NCI-H2196 treated with DMSO at 0.1 percent for 48 hours (cell line): ENCODE data around the gene NR4A3.

ENCODE experiments used
- DNase-seq: peaks from one replicate; lab custom pipeline; 2025; ENCODE audit not compliant: unreplicated experiment; lab: John Stamatoyannopoulos, UW

Gene NR4A3

DNA sequence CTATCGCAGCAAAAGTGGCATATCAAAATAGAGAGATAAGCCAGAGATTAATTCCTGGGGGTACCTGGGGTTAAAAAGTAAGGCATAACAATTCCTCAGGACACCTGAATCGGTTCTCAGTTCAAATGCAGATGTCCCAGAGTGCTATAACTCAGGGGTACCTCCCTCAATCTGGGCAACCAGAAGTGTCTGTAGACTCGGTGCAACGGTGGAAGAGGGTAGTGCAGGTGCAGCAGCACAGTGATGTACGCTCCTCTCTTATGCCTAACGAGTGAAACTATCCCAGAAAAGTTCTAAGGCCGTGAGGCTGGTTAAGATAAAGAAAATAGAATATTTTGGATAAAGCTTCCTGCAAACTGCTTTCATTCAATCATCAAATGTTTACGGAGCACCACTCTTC is 7.9 kb upstream of the NR4A3 start:
- DNase-seq: no peak

DNA sequence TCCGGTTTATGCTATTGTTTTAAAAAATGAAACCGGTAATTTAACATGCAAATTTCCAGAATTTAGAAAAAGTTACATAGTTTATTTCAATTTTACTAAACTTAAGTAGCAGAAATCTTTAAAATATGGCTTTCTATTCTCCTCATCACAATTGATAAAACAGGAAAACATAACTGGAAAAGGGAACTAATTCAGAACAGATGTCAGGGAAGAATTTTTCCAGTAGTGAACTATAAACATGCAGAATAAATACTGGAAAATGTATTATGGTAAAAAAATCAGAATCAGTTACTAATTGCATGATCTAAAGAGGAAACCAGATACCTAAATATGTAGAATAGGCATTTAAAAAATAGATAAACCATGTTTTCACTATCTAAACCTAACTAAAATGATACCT is 7.3 kb upstream of the NR4A3 start:
- no peak for DNase-seq

DNA sequence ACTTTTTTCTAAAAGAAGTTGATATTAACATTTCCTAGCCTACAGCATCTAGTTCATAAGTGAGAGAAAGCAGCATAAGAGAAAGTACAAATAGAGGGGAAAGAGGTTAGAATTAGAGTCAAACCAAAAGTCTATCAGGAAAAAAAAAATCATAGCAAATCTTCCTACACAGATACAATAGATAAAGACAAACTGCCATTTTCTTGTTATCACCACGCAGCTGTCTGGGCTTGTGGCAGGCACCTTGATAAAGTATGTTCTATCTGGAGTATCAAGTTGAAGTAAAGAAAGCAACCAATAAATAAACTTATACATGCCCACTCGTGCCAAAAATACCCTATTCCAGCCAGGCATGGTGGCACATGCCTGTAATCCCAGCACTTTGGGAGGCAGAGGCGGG is 5.3 kb upstream of the NR4A3 start:
- no peak for DNase-seq

DNA sequence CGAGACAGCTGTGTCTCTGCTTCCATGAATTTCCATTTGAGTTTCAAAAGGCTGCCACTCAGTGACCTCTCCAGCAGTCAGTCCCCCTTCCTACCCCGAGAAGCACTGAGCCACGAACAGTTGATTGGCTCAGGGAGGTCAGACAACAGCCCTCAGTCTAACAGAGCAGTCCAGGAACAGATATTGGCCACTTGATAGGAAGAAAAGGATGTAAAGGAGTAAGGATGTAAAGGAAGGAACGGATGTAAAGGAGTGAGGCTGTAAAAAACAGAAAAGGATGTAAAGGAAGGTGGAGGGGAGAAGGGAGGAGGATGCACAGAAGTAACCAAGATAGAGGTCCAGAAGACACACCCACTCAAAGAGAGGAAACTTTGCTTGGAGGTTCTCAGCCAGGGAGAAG is 3.2 kb upstream of the NR4A3 start:
- no peak for DNase-seq

DNA sequence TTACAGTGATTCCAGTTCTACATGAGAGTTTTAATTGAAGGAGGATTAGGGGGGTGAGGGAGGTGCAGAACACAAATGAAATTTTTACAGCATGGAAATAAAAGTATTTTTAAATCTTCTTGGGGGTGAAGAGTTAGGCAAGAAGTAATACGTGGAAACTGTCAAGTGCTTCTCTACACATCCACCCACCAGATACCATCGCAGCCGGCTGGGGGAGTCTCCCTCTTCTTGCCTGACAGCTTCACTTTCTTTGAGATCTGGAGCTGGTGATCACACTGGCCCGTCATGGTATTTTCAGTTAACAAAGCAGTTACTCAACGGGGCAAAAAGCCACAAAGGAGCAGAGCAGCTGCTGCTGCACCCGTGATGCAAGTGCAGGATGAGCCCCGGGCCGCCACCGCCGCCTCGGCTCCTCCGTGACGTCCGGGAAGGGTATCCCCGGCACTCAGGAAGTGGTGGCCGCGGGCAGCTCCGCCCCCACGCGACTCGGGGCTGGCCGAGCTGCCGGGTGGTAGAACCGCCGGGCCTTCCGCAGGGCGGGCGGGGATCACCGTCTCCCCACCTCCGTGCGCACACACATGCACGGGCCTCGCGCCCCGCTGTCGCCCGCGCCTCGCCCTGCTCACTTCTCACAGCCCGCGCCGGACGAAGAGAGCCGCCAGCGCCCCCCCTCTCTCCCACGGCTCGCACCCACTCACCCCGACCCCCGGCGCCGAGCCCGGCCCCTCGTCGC is 2.4 kb upstream of the NR4A3 start:
- peak; percentile 48 for DNase-seq

DNA sequence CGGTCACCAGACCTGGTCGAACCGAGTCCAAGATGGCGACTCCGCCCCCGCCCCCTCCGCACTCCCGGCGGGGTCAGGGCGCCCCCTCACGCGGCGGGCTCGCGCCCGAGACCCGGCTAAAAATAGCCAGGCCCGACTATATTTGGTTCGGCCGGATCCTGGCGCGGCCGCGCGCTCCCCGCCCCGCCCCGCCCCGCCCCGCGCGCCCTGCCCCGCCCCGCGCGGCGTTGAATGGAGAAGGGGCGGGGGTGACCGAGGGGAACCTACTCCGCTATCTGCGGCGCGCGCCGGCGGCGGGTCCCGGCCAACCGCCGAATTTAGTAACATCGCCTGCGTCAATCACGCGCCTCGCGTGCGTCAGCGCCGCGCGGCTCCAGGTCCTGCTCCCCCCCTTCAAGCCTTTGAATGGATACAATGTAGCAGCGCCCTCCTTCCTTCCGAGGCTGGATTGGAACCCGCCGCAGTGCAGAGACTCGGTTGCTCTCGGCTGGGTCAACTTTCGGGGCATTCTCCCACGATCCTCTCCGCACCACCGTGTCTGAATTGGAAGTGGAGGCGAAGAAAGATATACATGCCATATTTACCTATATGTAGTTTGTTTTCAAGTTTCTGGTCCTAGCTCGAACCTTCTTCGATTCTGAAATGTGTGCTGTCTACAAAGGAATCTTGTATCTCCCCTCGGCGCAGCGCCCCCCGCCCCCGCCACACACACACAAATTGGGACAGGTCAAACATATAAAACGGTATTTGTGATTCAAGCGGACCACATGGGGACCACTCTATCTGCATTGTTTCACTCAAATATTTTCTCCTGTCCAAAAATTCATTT is 1.6 kb upstream of the NR4A3 start:
- DNase-seq: peak; percentile 87

DNA sequence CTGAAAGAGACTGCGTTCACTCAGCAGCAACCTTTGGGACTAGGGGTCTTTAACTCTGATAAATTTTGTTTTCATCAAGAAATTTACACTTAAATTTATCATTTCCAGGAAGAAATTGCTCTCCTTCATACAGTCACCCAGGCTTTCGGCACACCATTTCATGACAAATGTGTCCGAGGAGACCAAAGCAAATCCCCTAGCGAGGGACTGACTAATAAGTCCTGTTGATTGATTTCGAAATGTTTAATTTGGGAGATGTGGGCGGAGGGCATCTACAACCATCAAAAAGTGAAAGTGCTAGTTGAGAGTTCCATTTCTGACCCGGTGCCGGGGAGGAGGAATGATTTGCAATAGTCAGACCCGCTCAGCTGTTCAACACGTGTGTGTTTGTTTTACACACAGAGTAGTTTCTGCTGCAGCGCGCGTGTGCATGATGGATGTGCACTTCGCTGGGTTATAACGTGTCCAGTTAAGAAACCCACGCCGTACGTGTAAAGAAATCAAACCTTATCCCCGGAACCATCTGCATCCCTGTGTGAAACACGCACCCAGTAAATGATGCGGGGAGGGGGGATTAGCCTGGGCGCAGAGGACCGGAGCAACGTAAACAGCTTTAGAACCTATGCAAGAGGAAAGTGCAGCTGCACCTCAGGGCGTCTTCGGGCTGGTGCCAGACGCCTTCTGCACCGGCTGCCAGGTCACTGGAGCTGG is 845 bp upstream of the NR4A3 start:
- DNase-seq: peak; percentile 49

DNA sequence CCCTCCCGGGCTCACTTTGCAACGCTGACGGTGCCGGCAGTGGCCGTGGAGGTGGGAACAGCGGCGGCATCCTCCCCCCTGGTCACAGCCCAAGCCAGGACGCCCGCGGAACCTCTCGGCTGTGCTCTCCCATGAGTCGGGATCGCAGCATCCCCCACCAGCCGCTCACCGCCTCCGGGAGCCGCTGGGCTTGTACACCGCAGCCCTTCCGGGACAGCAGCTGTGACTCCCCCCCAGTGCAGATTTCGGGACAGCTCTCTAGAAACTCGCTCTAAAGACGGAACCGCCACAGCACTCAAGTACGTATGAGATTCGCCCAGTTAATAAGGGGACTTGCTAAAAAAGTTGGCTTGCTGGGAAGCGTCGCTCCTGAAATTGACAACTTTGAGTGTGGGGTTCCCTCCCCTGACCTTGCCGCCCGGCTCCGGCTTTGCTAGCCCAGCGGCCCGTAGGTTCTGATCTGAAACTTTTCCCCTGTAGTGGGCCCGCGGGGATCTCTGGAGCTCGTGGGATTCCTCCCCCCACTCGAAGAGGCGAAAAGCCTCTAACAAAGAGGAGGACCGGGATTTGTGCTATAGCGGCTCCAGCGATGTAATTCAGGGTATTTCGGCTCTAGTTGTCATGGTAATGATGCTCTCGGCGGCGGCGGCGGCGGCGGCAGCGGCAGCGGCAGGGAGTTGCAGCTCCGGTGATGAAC is 572 bp downstream of the NR4A3 start:
- no peak for DNase-seq

DNA sequence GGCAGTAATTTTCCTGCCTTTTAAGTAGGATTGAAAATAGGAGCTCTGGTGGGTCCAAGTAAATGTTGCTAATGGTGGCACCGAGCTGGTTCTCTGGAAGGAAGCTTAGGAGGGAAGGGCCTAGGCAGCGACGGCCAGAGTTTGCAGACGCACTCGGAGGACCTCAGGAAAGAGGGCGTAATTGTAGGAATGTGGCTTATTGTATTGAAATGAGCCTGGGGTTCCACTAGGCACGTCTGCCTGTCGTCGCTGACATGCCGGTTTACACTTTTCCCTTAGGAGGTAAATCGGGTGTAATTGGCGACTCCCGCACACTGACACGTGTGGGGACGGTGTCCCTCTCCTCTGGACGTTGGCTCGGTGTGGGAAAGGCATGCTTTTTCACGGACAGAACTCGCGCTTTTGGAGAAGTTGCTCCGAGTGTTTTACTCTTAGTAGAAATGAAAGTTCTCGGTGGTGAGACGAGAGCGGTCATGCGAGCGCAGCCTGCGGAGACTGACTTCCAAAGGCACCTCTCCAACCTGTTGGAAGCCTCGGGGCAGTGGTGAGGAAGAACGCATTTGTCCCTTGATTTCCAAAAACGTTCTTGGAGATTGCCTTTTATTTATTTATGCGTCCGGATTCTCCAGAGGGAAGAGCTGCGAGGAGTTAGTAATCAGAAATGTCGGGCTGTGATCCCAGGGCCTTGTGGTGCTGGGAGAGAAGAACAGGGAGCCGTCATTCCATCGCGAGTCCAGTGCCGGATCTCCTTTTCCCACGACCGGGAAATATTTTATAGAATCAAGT is 1.3 kb downstream of the NR4A3 start:
- DNase-seq: no peak

DNA sequence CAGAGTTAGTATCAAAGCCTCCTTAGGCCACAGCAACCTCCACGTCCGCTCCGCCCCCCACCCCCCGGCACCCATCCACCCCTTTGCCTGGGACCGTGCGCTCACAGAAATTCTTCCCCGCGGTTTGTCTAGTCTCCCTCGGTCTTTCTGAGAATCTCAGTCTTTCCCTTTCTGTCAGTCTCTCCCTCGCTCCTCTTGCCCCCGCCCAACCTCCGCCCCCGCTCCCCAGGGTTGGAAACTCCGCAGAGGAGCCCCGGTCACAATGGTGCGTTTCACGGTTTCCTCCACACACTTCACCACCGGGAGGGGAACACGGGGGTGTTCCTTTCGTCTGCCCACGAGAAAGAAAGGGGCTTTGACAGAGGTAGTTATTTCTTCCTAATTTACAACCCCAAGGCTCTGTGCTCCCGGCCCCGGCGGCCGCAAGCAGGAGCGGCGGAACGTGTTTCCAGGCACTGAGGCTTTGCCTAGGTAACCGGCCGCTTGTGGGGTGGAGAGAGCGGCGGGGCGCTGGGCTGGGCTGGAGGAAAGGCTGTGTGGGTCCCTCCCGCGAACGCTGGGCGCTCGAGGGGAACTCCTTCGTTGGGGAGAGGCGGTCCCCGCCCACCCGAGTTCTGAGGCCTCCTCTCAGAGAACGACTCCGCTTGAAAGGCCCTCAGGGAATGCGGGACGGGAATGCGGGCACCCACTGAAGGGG is 2.1 kb downstream of the NR4A3 start:
- DNase-seq: no peak

DNA sequence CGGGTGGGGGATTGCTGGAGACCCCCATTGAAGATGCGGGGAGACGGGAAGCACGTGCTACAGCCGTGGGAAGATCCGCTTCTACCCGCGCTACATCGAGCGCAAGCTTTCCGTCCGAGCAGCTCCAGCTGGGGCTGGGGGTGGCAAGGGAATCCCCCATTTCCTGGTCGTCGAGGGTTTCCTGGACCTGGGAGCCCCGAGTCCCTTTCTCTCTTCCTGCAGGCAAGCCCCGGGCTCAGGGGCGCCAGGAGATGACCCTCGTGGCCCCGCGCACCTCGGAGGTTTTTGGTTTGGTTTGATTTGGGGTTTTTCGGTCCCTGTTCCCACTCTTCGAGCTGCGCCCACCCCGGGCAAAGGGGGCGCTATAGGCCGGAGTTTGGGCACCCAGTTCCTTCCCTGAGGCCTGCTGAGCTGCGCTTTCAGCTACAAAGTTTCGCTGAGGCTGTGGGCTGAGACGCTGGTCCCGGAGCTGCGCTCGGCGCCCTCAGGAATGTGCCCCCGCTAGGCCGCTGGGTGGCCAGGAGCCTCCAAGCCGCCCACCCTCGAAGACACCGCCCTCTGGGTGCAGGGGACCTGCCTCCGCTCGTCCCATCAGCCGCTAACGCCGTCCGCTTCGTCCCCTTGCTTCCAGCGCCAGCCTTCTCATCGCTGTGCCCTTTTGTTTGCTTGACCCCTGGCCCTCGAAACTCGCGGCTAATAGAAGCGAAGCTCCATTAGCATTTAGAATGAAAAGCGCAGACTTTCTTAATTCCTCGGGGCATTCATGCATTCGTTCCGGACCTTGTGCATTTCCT is 2.9 kb downstream of the NR4A3 start:
- no peak for DNase-seq

DNA sequence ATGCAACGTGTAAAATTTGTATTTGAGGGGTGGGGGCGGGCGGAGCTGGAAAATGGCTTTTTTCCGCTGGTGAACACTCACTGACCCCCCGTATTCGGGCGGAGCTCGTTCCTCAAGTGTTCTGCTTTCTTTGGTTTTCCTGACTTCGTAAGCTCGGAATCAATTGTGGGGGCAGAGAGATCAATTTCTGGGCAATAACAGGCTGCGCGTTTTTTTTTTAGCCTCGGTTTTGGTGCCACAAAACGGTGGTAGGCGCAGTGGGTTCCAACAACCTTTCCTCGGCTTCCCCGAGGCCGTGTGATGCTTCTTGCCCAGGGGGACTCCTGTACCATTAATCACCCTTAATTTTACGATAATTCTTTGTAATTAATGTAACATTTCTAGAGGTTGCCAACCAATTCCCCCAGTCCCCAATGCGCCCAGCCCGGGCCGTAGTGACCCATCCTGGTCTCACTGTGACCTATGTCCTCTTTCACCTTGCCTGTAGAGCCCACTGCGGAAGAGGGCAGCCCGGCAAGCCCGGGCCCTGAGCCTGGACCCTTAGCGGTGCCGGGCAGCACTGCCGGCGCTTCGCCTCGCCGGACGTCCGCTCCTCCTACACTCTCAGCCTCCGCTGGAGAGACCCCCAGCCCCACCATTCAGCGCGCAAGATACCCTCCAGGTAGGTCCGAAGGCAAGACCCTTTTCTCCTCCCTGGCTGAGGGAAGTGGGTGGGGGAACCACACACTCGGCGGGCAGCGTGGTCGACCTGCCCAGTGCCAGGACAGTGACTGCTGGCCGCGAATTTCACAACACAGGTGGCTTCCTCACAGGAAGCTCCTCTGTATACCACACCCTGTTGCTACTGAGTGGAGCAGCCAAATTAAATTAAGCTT is 3.7 kb downstream of the NR4A3 start:
- DNase-seq: no peak

DNA sequence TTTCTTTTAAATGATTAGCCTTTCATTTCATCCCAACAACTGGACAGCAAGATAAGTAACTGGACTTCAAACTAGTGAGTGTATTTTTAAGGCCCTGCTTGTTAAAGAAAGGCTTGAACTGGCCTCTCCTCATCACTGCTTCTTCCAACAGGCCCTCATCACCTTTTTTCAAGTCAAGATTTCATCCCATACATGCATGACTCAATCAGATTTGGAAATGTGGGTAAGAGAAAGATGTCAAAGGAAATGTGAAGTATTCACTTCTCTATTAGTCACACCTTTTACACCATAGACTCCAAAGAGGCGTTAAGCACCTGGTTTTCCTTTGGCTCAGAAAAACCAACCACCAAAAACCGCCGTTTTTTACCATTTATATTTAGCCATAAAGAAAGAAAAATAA is 4.9 kb downstream of the NR4A3 start:
- no peak for DNase-seq

DNA sequence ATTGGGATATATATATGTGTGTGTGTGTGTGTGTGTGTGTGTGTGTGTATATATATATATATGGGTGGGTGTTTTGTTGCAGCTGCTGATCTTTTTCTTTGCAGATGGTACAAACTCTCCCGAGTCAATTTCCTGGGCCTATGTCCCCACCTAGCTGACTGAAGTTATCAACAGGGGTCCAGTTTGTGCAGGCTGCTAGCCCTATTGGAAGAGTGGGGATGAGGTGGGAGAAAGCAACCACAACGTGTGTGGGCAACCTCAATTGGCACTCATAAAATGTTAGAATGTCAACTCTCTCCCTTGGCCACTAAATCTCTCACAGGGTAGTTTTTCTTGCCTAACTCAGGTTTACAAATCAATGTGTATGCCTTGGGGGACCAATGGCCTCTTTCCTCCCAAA is 5.6 kb downstream of the NR4A3 start:
- no peak for DNase-seq

DNA sequence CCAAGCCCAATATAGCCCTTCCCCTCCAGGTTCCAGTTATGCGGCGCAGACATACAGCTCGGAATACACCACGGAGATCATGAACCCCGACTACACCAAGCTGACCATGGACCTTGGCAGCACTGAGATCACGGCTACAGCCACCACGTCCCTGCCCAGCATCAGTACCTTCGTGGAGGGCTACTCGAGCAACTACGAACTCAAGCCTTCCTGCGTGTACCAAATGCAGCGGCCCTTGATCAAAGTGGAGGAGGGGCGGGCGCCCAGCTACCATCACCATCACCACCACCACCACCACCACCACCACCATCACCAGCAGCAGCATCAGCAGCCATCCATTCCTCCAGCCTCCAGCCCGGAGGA is 6.3 kb downstream of the NR4A3 start:
- DNase-seq: no peak

DNA sequence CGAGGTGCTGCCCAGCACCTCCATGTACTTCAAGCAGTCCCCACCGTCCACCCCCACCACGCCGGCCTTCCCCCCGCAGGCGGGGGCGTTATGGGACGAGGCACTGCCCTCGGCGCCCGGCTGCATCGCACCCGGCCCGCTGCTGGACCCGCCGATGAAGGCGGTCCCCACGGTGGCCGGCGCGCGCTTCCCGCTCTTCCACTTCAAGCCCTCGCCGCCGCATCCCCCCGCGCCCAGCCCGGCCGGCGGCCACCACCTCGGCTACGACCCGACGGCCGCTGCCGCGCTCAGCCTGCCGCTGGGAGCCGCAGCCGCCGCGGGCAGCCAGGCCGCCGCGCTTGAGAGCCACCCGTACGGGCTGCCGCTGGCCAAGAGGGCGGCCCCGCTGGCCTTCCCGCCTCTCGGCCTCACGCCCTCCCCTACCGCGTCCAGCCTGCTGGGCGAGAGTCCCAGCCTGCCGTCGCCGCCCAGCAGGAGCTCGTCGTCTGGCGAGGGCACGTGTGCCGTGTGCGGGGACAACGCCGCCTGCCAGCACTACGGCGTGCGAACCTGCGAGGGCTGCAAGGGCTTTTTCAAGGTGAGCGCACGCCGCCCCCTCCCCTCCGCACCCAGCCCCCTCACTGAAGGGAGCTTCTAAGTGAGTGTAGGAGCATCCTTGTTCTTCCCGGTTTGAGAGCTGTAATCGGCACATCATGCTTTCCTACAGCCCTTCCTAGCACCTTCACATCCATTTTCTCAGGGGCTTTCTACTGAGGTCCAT is 6.9 kb downstream of the NR4A3 start:
- no peak for DNase-seq

DNA sequence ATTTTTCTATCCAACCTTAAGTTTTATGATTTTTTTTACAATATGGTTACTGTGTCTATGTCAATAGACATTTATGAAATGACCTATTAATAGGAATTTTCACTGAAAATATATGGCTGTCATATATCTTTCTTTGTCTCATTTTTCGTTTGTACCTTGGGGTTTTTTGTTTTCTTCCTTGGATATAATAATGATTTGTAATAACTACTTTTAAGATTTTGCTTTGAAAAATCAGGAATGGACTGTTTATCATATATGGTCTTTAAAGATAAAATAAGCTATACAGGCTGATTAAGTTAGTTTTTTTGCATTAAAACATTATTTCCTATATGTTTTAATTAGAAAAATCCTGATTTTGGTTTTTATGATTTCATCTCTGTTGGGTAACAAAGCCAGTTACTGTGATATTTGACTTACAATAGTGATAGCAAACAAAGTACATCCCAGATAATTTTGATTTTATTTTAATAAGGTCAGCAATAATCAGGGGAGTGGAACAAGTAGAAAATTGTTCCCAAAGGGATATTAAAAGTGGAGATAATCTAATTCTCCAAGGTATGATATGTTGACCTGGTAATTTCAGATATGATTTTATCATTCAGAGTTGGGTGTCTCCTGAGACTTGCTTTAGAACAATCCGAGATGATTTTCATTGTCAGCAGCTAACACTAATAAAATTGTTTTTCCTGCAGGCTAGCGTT is 10.3 kb downstream of the NR4A3 start:
- no peak for DNase-seq
